ENCODE measurements around the gene SPINK4. TPM values are rescaled to one million over a fixed set of nuclear protein-coding genes. Genes with fewer than 3 reads are reported as not detected.

SPINK4 gene, protein sequence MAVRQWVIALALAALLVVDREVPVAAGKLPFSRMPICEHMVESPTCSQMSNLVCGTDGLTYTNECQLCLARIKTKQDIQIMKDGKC
- not detected for total RNA-seq

GRCh38 chr9:33239921-33240320 lies at the start of gene SPINK4:
Gene SPINK4, plus strand, starts transcription at chr9:33240167. Its CDS starts 42 bp downstream, at chr9:33240209.
- no peaks in the 10 kb centered on the region for H3K4me1 ChIP-seq (replicated peaks)
- no peaks in the 10 kb centered on the region for H3K36me3 ChIP-seq
- DNase-seq (ENCODE audit: low spot score): no peak
- H3K27me3 ChIP-seq (replicated peaks; ENCODE audit: insufficient read depth): no peaks in the 10 kb centered on the region
- intact Hi-C loops (cut with DNase I): no loop called here
- no peak for TF ChIP-seq POLR2AphosphoS5 (IDR thresholded peaks at IDR 0.05)
- TF ChIP-seq POLR2A (IDR thresholded peaks at IDR 0.05): no peak
- TF ChIP-seq, protein P1, sequence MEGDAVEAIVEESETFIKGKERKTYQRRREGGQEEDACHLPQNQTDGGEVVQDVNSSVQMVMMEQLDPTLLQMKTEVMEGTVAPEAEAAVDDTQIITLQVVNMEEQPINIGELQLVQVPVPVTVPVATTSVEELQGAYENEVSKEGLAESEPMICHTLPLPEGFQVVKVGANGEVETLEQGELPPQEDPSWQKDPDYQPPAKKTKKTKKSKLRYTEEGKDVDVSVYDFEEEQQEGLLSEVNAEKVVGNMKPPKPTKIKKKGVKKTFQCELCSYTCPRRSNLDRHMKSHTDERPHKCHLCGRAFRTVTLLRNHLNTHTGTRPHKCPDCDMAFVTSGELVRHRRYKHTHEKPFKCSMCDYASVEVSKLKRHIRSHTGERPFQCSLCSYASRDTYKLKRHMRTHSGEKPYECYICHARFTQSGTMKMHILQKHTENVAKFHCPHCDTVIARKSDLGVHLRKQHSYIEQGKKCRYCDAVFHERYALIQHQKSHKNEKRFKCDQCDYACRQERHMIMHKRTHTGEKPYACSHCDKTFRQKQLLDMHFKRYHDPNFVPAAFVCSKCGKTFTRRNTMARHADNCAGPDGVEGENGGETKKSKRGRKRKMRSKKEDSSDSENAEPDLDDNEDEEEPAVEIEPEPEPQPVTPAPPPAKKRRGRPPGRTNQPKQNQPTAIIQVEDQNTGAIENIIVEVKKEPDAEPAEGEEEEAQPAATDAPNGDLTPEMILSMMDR (IDR thresholded peaks at IDR 0.05): no peak
- no peak within 1 kb of the TSS for H3K27ac ChIP-seq
- no peak within 1 kb of the TSS for H3K4me3 ChIP-seq
- 57% methylated on average over 7 of the region's 7 CpGs for WGBS
- H3K9me3 ChIP-seq: no peaks in the 10 kb centered on the region

DNA sequence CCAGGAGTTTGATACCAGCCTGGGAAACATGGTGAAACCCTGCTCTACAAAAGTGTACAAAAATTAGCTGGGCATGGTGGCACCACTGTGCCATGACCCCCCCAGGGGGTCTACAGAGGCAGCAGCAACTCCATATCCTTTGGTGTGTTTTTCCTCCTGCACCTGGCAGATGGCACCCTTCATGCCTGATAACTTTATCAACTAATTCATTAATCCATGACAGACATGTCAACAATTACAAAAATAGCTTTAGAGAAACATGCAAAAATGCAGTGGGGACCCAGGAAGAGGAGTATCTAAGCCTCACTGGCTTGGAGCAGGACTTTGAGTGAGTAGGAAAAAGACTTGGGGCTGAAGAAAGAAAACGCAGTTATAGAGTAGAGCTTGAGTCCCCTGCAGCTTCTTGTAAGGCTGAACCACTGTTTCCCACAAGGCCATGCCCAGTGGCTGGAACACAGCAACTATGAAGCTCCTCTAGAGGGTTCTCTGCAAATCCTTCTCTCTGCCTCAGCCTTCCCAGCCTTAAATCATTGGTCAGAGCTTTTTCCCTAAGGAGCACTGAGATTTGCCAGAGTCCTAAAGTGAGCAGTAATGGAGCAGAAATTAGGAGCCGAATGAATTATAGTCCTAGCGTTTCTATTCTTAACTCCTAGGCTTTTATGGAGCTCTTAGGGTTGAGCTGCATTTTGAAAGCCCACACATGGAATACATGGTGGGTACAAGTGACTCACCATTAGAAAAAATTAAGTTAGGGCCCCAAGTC lies 47.3 kb upstream of the SPINK4 start:
- Histone ChIP-seq H3K27me3 (replicated peaks; ENCODE audit: insufficient read depth) (no peaks in the 10 kb centered on the region), H3K27ac (no peak overlapping the region), H3K36me3 (no peaks in the 10 kb centered on the region), H3K4me1 (replicated peaks) (no peaks in the 10 kb centered on the region), H3K9me3 (no peaks in the 10 kb centered on the region), H3K4me3 (no peak overlapping the region)
- TF ChIP-seq, protein P1 (IDR thresholded peaks at IDR 0.05): no peak
- TF ChIP-seq POLR2AphosphoS5 (IDR thresholded peaks at IDR 0.05) (no peak), POLR2A (IDR thresholded peaks at IDR 0.05) (no peak)
- 66% methylated on average over 3 of the region's 3 CpGs for WGBS
- intact Hi-C loops (cut with DNase I): no loop called here
- DNase-seq (ENCODE audit: low spot score): no peak

DNA sequence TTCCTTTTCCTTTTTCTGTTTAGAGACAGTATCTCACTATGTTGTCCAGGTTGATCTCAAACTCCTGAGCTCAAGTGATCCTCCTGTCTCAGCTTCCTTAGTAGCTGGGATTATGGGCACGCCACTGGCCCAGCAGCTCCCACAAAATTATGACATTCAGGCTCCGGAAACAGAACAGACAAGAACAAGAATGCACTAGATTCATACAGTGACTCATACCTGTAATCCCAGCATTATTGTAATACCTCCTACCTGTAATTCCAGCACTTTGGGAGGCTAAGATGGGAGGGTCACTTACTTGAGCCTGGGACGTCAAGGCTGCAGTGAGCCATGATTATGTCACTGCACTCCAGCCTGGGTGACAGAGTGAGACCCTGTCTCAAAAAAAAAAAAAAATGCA lies 46.1 kb upstream of the SPINK4 start:
- Histone ChIP-seq H3K27me3 (replicated peaks; ENCODE audit: insufficient read depth) (no peaks in the 10 kb centered on the region), H3K4me1 (replicated peaks) (no peaks in the 10 kb centered on the region), H3K27ac (no peak overlapping the region), H3K9me3 (no peaks in the 10 kb centered on the region), H3K4me3 (no peak overlapping the region), H3K36me3 (no peaks in the 10 kb centered on the region)
- 95% methylated on average over 3 of the region's 3 CpGs for WGBS
- no peak for DNase-seq (ENCODE audit: low spot score)
- intact Hi-C loops (cut with DNase I): no loop called here
- no peak for TF ChIP-seq POLR2AphosphoS5 (IDR thresholded peaks at IDR 0.05)
- TF ChIP-seq, protein P1 (IDR thresholded peaks at IDR 0.05): no peak
- TF ChIP-seq POLR2A (IDR thresholded peaks at IDR 0.05): no peak

DNA sequence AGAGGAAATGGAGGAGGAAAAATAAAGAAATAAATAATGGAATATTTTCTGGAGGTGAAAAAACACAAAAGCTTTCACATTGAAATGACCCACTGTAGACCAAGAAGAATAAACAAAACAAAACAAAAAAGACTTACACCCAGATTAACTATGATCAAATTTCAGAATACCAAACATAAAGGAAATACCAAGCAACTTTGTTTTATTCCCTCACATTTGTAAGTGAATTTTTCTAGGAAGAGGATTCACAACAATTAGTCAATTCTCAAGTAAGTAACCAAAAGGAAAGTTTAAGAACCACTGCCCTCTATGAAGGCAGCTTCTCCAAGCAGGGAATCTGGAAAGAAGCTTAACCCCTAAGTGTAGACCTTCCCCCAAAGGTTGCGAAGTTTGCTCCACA lies 43.2 kb upstream of the SPINK4 start:
- H3K9me3 ChIP-seq: no peaks in the 10 kb centered on the region
- intact Hi-C loops (cut with DNase I): no loop called here
- DNase-seq (ENCODE audit: low spot score): no peak
- H3K4me1 ChIP-seq (replicated peaks): no peaks in the 10 kb centered on the region
- no peak for TF ChIP-seq POLR2A (IDR thresholded peaks at IDR 0.05)
- no peak for TF ChIP-seq POLR2AphosphoS5 (IDR thresholded peaks at IDR 0.05)
- TF ChIP-seq, protein P1 (IDR thresholded peaks at IDR 0.05): no peak
- no peaks in the 10 kb centered on the region for H3K36me3 ChIP-seq
- H3K4me3 ChIP-seq: no peak overlapping the region
- peak overlapping the region; percentile 14 to 55 for H3K27ac ChIP-seq
- WGBS: 72% methylated on average over 1 of the region's 1 CpG
- no peaks in the 10 kb centered on the region for H3K27me3 ChIP-seq (replicated peaks; ENCODE audit: insufficient read depth)
